Gastroesophageal sphincter (tissue), 4 donors: ENCODE data around the gene CCL27. TPM values are rescaled to one million over a fixed set of nuclear protein-coding genes. Genes with fewer than 3 reads are reported as not detected.

Experiments used
- ATAC-seq: fragments of 150-250 bp; one replicate; pipeline ENCODE4 v1.9.1; 2016; ENCODE audit warnings: mild to moderate bottlenecking, moderate library complexity
- H3K27ac ChIP-seq, 4 donors: fragments of 200-600 bp; sonication (generic) in 3 of 4; 1 replicate in 3 of 4; 2 replicates in 1 of 4; pipeline ENCODE4 v1.5.1; 2016 to 2019
- H3K27me3 ChIP-seq: fragments of 200-600 bp; sonication (generic); one replicate; pipeline ENCODE4 v1.5.1; 2019
- H3K36me3 ChIP-seq, 2 donors: fragments of 200-600 bp; sonication (generic); one replicate each; pipeline ENCODE4 v1.5.1; 2019; ENCODE audit warnings: control low read depth in 1 of 2
- H3K4me1 ChIP-seq, 3 donors: fragments of 200-600 bp; sonication (generic); 1 replicate in 2 of 3; 2 replicates in 1 of 3; pipeline ENCODE4 v1.5.1; 2016 to 2019; ENCODE audit warnings: control low read depth in 2 of 3
- H3K4me3 ChIP-seq, 2 donors: fragments of 200-600 bp; sonication (generic); one replicate each; pipeline ENCODE4 v1.5.1; 2019; ENCODE audit warnings: mild to moderate bottlenecking in 1 of 2, moderate library complexity in 1 of 2
- H3K9me3 ChIP-seq, 3 donors: fragments of 200-600 bp; sonication (generic); one replicate each; pipeline ENCODE4 v1.5.1; 2017 to 2019; ENCODE audit warnings: control low read depth in 2 of 3
- EP300 ChIP-seq: sonication (generic); formaldehyde crosslinking; IDR thresholded peaks from one replicate; pipeline ENCODE4 v1.6.1; 2017; ENCODE audit warnings: antibody characterized with exemption, mild to moderate bottlenecking
- POLR2A ChIP-seq, 2 donors: fragments of 450-650 bp; IDR thresholded peaks; one replicate each; pipeline ENCODE4 v1.6.1; 2017; ENCODE audit warnings: antibody characterized with exemption in 2 of 2, mild to moderate bottlenecking in 2 of 2, moderate library complexity in 1 of 2
- POLR2AphosphoS5 ChIP-seq: sonication (generic); formaldehyde crosslinking; IDR thresholded peaks from one replicate; pipeline ENCODE4 v1.6.1; 2017; ENCODE audit warnings: antibody characterized with exemption
- WGBS, 2 donors: methylation state at CpG; one replicate each; pipeline ENCODE4 v1.1.5; 2018; ENCODE audit warnings: low coverage in 1 of 2; 5-methylcytosine and 5-hydroxymethylcytosine counted together
- total RNA-seq, 4 donors: library from RNA; depleted of rRNA; stranded (reverse); fragments of >200 nt; gene quantifications; one replicate each; pipeline ENCODE4 v1.1.0, GENCODE V29; 2016
- TF ChIP-seq, protein P1 (sequence below), 4 experiments: fragments of 200-600 bp in 2 of 4; fragments of 450-650 bp in 2 of 4; sonication (generic) in 1 of 4; IDR thresholded peaks; one replicate each; pipeline ENCODE4 v1.5.1; 2017 to 2019; ENCODE audit warnings: antibody characterized with exemption in 4 of 4, mild to moderate bottlenecking in 2 of 4, moderate library complexity in 2 of 4

CCL27 gene
- total RNA-seq, 4 donors from 2014 or later: not detected

DNA sequence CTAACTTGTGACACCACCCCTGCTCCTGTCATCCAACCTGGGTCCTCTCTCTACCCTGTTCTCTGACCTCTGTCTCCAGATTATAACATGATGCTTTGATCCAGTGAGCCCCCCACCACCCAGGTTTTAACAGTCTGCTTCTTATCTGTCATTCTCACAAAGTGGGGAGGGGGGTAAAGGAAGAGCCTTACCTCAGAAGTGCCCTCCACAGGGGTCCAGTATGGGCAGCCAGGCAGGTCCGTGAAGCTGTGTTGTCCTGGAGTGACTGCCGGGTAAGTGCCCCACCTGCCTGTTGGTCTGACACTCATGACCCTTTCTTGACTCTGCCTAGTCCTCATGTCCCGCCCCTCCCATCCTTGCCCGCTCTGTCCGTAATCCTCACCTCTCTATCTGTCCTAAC, 7.1 kb downstream of the CCL27 start:
- peaks cover 0 to 32% of the 10 kb centered on the region in 2 donors for H3K36me3 ChIP-seq
- no peak overlapping the region for H3K4me3 ChIP-seq
- peak overlapping the region; percentile 17 to 95 (median 86) for H3K27ac ChIP-seq
- peaks cover 0 to 53% (median 46%) of the 10 kb centered on the region in 3 donors for H3K4me1 ChIP-seq
- no peak for ATAC-seq
- H3K9me3 ChIP-seq: no peaks in the 10 kb centered on the region
- H3K27me3 ChIP-seq: no peaks in the 10 kb centered on the region
- TF ChIP-seq, protein P1, sequence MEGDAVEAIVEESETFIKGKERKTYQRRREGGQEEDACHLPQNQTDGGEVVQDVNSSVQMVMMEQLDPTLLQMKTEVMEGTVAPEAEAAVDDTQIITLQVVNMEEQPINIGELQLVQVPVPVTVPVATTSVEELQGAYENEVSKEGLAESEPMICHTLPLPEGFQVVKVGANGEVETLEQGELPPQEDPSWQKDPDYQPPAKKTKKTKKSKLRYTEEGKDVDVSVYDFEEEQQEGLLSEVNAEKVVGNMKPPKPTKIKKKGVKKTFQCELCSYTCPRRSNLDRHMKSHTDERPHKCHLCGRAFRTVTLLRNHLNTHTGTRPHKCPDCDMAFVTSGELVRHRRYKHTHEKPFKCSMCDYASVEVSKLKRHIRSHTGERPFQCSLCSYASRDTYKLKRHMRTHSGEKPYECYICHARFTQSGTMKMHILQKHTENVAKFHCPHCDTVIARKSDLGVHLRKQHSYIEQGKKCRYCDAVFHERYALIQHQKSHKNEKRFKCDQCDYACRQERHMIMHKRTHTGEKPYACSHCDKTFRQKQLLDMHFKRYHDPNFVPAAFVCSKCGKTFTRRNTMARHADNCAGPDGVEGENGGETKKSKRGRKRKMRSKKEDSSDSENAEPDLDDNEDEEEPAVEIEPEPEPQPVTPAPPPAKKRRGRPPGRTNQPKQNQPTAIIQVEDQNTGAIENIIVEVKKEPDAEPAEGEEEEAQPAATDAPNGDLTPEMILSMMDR (IDR thresholded peaks at IDR 0.05): no peak
- TF ChIP-seq EP300 (no peak), POLR2A (IDR thresholded peaks at IDR 0.05) (no peak), POLR2AphosphoS5 (no peak)
- 87 to 88% methylated on average over 3 to 5 of the region's 5 CpGs for WGBS, 2 donors

DNA sequence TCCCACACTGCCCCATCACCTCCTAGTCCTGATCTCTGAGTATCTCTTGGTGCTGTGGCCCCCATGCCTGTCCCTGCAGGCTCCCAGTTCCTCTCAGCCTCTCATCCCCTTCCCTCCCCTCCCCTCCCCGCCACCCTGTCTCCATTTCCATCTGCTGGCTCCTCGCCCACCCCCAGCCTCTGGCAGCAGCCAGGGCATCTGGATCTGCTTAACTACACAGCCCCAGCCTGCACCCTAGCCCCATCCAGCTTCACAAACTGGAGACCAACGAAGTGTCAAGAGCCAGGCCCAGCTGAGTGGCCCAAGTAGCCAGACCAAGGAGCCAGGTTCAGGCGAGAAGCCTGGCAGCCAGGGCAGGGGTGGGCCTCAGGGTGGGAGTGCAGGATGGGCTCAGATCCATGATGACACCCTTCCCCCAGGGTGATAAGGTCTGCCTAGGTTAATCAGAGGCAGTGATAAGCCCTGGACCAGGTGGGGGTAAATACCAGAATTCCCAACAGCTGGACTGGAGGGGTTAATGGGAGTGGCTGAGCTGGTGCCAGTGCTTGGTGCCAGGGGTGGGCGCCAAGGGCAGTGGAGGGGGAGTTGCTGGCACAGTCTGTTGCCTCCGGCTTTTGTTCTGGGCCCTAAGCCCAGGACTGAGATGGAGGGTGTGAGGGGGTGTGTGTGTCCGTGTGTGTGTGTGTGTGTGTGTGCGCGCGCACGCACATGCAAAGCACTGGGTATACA, 8.0 kb downstream of the CCL27 start:
- Histone ChIP-seq H3K27ac (peak overlapping the region; percentile 19 to 95 (median 86)), H3K4me3 (peak overlapping the region in 1 of 2 donors; percentile 53), H3K36me3 (peaks cover 0 to 30% of the 10 kb centered on the region in 2 donors), H3K4me1 (peaks cover 0 to 53% (median 46%) of the 10 kb centered on the region in 3 donors), H3K27me3 (no peaks in the 10 kb centered on the region), H3K9me3 (no peaks in the 10 kb centered on the region)
- peak; percentile 68 for ATAC-seq
- WGBS, 2 donors: 0 to 6% methylated on average over 2 to 3 of the region's 11 CpGs
- TF ChIP-seq, protein P1 (IDR thresholded peaks at IDR 0.05): no peak
- TF ChIP-seq EP300 (no peak), POLR2AphosphoS5 (peak; percentile 90), POLR2A (IDR thresholded peaks at IDR 0.05) (no peak)

DNA sequence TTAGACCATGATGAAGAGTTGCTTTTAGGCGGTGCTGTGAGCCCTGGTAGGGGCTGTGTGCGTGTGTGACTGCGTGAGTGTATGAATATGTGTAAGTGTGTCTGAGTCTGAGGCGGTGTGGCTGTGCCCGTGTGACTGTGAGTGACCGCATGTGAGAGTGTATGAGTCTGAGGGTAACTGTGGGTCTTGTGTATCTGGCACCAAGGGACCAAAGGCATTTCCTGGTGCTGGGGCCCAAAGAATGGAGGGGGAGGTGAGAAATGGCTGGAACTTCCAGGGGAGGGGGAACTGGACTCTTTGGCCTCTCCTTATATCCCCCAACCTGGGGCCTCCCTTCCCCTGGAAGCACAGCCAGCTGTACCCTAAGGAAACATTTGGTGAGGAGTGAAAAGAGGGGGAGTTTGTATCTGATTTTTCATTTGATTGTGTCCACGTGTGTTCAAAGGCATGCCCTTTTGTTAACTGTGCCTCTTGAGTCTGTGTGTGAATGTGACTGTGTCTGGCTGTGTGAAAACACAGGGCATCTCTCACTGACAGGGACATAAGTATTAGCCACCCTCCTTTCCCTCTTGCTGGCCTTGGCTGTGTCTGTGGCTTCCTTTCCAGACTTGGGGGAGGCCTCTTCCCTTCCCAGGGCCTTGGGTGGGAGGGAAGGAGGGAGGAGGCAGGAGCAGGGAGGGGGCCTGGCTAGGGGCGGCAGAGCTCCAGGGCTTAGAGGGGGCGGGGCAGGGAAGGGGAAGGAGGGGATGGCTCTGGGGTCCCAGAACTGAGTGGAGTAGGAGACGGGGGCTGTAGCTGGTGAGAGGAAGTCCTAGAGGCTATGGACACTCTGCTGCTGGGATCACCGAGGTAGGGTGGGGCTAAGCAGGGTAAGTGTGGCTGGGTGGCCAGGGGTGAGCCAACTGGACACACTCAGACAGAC, 9.0 kb downstream of the CCL27 start:
- no peak for TF ChIP-seq POLR2AphosphoS5
- no peak for TF ChIP-seq POLR2A (IDR thresholded peaks at IDR 0.05)
- TF ChIP-seq EP300: no peak
- TF ChIP-seq, protein P1 (IDR thresholded peaks at IDR 0.05): no peak
- H3K4me1 ChIP-seq: peaks cover 0 to 61% (median 46%) of the 10 kb centered on the region in 3 donors
- peak overlapping the region in 1 of 2 donors; percentile 53 for H3K4me3 ChIP-seq
- peaks cover 0 to 30% of the 10 kb centered on the region in 2 donors for H3K36me3 ChIP-seq
- ATAC-seq: no peak
- H3K27me3 ChIP-seq: no peaks in the 10 kb centered on the region
- 13 to 29% methylated on average over 2 to 6 of the region's 11 CpGs for WGBS, 2 donors
- peak overlapping the region; percentile 19 to 95 (median 86) for H3K27ac ChIP-seq
- H3K9me3 ChIP-seq: no peaks in the 10 kb centered on the region

DNA sequence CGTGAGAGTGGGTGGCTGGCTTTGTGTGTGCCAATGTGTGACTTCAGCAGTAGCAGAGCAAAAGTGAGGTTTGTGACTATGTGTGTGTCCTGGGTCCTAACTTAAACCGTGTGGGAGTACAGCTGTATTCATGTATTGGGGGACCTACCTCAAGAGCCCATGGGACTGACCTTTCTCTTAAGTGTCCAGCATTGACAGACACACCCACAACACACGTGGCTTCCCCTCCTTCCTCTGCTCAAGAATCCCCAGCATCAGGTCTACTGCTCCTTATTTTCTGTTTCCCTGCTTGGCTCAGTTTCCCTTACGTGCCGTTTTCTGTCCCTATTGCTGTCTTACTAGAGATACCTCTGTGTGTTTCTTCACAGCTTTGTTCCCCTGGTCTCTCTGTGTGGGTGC, 9.9 kb downstream of the CCL27 start:
- Histone ChIP-seq H3K36me3 (peaks cover 0 to 31% of the 10 kb centered on the region in 2 donors), H3K9me3 (no peaks in the 10 kb centered on the region), H3K4me3 (peak overlapping the region; percentile 23 to 53), H3K4me1 (peaks cover 2 to 69% (median 53%) of the 10 kb centered on the region in 3 donors), H3K27ac (peak overlapping the region; percentile 19 to 95 (median 86)), H3K27me3 (no peaks in the 10 kb centered on the region)
- TF ChIP-seq EP300 (no peak), POLR2AphosphoS5 (no peak), POLR2A (IDR thresholded peaks at IDR 0.05) (no peak)
- TF ChIP-seq, protein P1 (IDR thresholded peaks at IDR 0.05): no peak
- no peak for ATAC-seq
- WGBS, 2 donors: 3 to 6% methylated on average over 4 to 5 of the region's 5 CpGs
